ENCODE data around the gene ARSB. TPM values are rescaled to one million over a fixed set of nuclear protein-coding genes. Genes with fewer than 3 reads are reported as not detected.

ARSB gene
- total and polyA plus RNA-seq, 2 donors (not counting 1 experiment from before 2014, with no cell fraction given): 10.1 to 27.7 TPM

DNA sequence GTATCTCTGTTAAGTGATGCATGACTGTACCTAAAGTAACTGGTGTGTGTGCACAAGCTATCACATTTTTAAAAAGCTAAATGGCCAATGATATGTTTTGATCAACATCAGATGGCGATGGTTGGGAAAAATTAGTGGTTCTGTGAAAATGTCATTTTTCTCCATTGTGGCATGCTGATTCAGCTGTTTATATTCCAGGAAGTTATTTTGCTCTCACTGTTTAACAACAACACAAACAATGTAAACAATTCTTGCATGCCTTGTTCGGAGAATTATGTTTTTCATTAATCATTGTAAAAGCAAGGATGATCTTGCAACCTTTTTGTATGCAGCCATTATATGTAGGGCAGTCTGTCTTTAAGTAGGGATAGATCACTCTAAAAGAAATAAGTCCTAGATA, 230.5 kb downstream of the ARSB start:
- no peak overlapping the region for H3K4me2 ChIP-seq (ENCODE audit: extremely low read depth, insufficient read depth, low read length)
- H3K27me3 ChIP-seq (ENCODE audit: control insufficient read depth, insufficient read depth, low read length): no peaks in the 10 kb centered on the region
- H3K36me3 ChIP-seq (ENCODE audit: control insufficient read depth, insufficient read depth, low read length): no peaks in the 10 kb centered on the region
- H3K79me2 ChIP-seq (ENCODE audit: control insufficient read depth, insufficient read depth, low read length): no peaks in the 10 kb centered on the region
- H3K9me3 ChIP-seq (ENCODE audit: control insufficient read depth, insufficient read depth, low read depth, low read length): no peaks in the 10 kb centered on the region
- H3K9ac ChIP-seq (ENCODE audit: insufficient read depth, low read length): no peak overlapping the region
- TF ChIP-seq EZH2 (IDR thresholded peaks at IDR 0.05; ENCODE audit: low read length, missing control alignments): no peak
- TF ChIP-seq, protein P1, sequence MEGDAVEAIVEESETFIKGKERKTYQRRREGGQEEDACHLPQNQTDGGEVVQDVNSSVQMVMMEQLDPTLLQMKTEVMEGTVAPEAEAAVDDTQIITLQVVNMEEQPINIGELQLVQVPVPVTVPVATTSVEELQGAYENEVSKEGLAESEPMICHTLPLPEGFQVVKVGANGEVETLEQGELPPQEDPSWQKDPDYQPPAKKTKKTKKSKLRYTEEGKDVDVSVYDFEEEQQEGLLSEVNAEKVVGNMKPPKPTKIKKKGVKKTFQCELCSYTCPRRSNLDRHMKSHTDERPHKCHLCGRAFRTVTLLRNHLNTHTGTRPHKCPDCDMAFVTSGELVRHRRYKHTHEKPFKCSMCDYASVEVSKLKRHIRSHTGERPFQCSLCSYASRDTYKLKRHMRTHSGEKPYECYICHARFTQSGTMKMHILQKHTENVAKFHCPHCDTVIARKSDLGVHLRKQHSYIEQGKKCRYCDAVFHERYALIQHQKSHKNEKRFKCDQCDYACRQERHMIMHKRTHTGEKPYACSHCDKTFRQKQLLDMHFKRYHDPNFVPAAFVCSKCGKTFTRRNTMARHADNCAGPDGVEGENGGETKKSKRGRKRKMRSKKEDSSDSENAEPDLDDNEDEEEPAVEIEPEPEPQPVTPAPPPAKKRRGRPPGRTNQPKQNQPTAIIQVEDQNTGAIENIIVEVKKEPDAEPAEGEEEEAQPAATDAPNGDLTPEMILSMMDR (conservative IDR thresholded peaks at IDR 0.05 in 1 of 2, IDR thresholded peaks at IDR 0.05 in 1 of 2; ENCODE audit: low read depth in 1 of 2, low read length in 2 of 2): no peak
- H4K20me1 ChIP-seq (ENCODE audit: control insufficient read depth, extremely low read depth, insufficient read depth, low read length): no peaks in the 10 kb centered on the region
- H3K27ac ChIP-seq (ENCODE audit: insufficient read depth, low read length): no peak overlapping the region
- peaks cover 7% of the 10 kb centered on the region for H3K4me1 ChIP-seq (ENCODE audit: control insufficient read depth, extremely low read depth, insufficient read depth, low read length)
- no peak overlapping the region for H3K4me3 ChIP-seq (replicated peaks in 1 of 4; ENCODE audit: control extremely low read depth in 1 of 4, insufficient read depth in 1 of 4, low read depth in 3 of 4, low read length in 4 of 4)
- no peak overlapping the region for H2AFZ ChIP-seq (ENCODE audit: low read length)
- no peak for DNase-seq (ENCODE audit: low read depth in 2 of 2)

DNA sequence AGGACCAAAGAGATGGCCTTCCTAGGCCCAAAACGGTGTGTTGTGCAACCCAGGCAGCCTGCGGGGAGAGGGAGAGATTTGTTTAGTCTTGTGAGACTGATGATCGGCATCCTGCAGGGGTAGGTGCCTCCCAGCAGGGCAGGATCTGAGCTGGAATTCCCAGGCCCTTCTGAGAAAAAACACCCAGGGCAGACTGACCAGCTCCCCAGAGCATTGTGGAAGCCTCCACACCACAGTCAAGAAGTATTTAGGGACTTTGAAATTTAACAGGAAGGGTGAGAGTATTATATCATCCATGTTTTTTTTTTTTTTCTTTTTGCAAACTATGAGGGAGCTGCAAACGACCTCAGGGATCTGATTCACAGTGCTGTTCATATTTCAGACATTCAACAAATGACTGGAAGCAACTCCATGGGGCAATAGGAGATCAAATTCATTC, 232.0 kb downstream of the ARSB start:
- TF ChIP-seq, protein P1 (conservative IDR thresholded peaks at IDR 0.05 in 1 of 2, IDR thresholded peaks at IDR 0.05 in 1 of 2; ENCODE audit: low read depth in 1 of 2, low read length in 2 of 2): no peak
- no peak for TF ChIP-seq EZH2 (IDR thresholded peaks at IDR 0.05; ENCODE audit: low read length, missing control alignments)
- DNase-seq (ENCODE audit: low read depth in 2 of 2): peak; percentile 14 to 18
- no peak overlapping the region for H3K4me3 ChIP-seq (replicated peaks in 1 of 4; ENCODE audit: control extremely low read depth in 1 of 4, insufficient read depth in 1 of 4, low read depth in 3 of 4, low read length in 4 of 4)
- no peak overlapping the region for H3K4me2 ChIP-seq (ENCODE audit: extremely low read depth, insufficient read depth, low read length)
- no peaks in the 10 kb centered on the region for H3K27me3 ChIP-seq (ENCODE audit: control insufficient read depth, insufficient read depth, low read length)
- no peak overlapping the region for H3K27ac ChIP-seq (ENCODE audit: insufficient read depth, low read length)
- no peaks in the 10 kb centered on the region for H3K36me3 ChIP-seq (ENCODE audit: control insufficient read depth, insufficient read depth, low read length)
- no peaks in the 10 kb centered on the region for H4K20me1 ChIP-seq (ENCODE audit: control insufficient read depth, extremely low read depth, insufficient read depth, low read length)
- no peak overlapping the region for H2AFZ ChIP-seq (ENCODE audit: low read length)
- H3K4me1 ChIP-seq (ENCODE audit: control insufficient read depth, extremely low read depth, insufficient read depth, low read length): peaks cover 8% of the 10 kb centered on the region
- no peaks in the 10 kb centered on the region for H3K79me2 ChIP-seq (ENCODE audit: control insufficient read depth, insufficient read depth, low read length)
- H3K9me3 ChIP-seq (ENCODE audit: control insufficient read depth, insufficient read depth, low read depth, low read length): no peaks in the 10 kb centered on the region
- no peak overlapping the region for H3K9ac ChIP-seq (ENCODE audit: insufficient read depth, low read length)

DNA sequence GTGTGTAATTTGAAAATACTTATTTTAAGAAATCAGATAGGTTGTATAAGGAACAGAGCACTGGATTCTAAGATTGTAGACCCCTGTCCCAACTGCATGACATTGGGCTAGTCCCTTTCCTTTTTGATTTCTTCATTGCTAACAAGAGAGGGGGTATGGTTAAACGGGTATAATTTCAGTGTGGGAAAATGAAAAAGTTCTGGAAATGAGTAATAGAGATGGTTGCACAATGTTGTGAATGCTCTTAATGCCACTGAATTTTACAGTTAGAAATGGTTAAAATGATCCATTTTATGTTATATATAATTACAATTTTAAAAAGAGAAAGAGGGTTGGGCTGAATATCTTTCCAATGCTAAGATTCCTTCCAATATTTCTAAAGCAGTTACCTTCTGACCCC, 233.2 kb downstream of the ARSB start:
- H4K20me1 ChIP-seq (ENCODE audit: control insufficient read depth, extremely low read depth, insufficient read depth, low read length): no peaks in the 10 kb centered on the region
- no peaks in the 10 kb centered on the region for H3K79me2 ChIP-seq (ENCODE audit: control insufficient read depth, insufficient read depth, low read length)
- peaks cover 10% of the 10 kb centered on the region for H3K4me1 ChIP-seq (ENCODE audit: control insufficient read depth, extremely low read depth, insufficient read depth, low read length)
- no peaks in the 10 kb centered on the region for H3K27me3 ChIP-seq (ENCODE audit: control insufficient read depth, insufficient read depth, low read length)
- DNase-seq (ENCODE audit: low read depth in 2 of 2): peak in 1 of 2 donors; percentile 55
- no peak overlapping the region for H2AFZ ChIP-seq (ENCODE audit: low read length)
- H3K4me2 ChIP-seq (ENCODE audit: extremely low read depth, insufficient read depth, low read length): no peak overlapping the region
- no peaks in the 10 kb centered on the region for H3K36me3 ChIP-seq (ENCODE audit: control insufficient read depth, insufficient read depth, low read length)
- H3K9me3 ChIP-seq (ENCODE audit: control insufficient read depth, insufficient read depth, low read depth, low read length): no peaks in the 10 kb centered on the region
- no peak overlapping the region for H3K9ac ChIP-seq (ENCODE audit: insufficient read depth, low read length)
- TF ChIP-seq EZH2 (IDR thresholded peaks at IDR 0.05; ENCODE audit: low read length, missing control alignments): no peak
- TF ChIP-seq, protein P1 (conservative IDR thresholded peaks at IDR 0.05 in 1 of 2, IDR thresholded peaks at IDR 0.05 in 1 of 2; ENCODE audit: low read depth in 1 of 2, low read length in 2 of 2): no peak
- no peak overlapping the region for H3K4me3 ChIP-seq (replicated peaks in 1 of 4; ENCODE audit: control extremely low read depth in 1 of 4, insufficient read depth in 1 of 4, low read depth in 3 of 4, low read length in 4 of 4)
- H3K27ac ChIP-seq (ENCODE audit: insufficient read depth, low read length): no peak overlapping the region
